HAP-1 (cell line): ENCODE results near the gene SAFB.

Source experiments
- DNase-seq, 2 experiments: peaks; one replicate each; pipeline ENCODE4 v3.0.0-alpha.2; 2016 to 2020; ENCODE audit warnings: low spot score in 2 of 2
- H3K27me3 ChIP-seq: fragments of 250-450 bp; sonication (Bioruptor Pico); 2 replicates; pipeline ENCODE4 v1.5.1; 2020; ENCODE audit warnings: low read depth, mild to moderate bottlenecking, moderate library complexity
- H3K36me3 ChIP-seq: fragments of 250-450 bp; sonication (Bioruptor Pico); replicated peaks from 2 replicates; pipeline ENCODE4 v1.5.1; 2020; ENCODE audit warnings: mild to moderate bottlenecking
- H3K4me1 ChIP-seq: fragments of 250-450 bp; sonication (Bioruptor Pico); 2 replicates; pipeline ENCODE4 v1.5.1; 2020; ENCODE audit warnings: mild to moderate bottlenecking
- H3K4me3 ChIP-seq: fragments of 250-450 bp; sonication (Bioruptor Pico); 2 replicates; pipeline ENCODE4 v1.5.1; 2020; ENCODE audit warnings: mild to moderate bottlenecking, moderate library complexity
- H3K9me3 ChIP-seq: fragments of 250-450 bp; sonication (Bioruptor Pico); 2 replicates; pipeline ENCODE4 v1.5.1; 2020; ENCODE audit warnings: mild to moderate bottlenecking, moderate library complexity
- in situ Hi-C: fragments of 300-500 bp; cut with MboI; formaldehyde crosslinking; loops from 3 replicates; pipeline ENCODE4 v1.14.3; 2020; ENCODE audit warnings: low sequenced_read_pairs, inconsistent platforms, mixed read lengths

Gene SAFB

DNA sequence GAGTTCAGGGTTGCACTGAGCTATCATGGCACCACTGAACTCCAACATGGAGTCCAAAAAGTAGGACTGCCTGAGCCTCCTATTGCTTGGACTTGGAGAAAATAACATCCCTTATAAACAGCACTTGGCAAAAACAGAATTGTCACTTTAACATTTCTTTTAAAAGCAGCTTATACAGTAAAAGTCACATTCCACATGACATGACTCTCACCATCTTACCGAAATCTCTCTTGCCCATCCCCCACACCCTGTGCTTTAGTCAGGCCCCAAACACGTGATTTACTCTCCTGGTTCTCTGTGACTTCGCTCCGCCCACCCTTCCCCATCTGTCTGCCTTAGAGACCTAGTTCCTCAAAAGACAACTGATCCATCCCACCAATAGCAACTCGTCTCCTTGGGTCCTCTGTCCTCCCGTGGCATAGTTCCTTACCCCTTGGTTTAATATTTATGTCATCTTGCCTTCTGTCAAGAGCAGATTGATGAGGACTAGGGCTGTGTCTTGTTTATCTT is 4.6 kb downstream of the SAFB start:
- in situ Hi-C loops = no loop called here
- DNase-seq = peak in 1 of 2 experiments; percentile 47
- Histone ChIP-seq H3K9me3 (no peaks in the 10 kb centered on the region), H3K4me1 (peaks cover 8% of the 10 kb centered on the region), H3K27me3 (no peaks in the 10 kb centered on the region), H3K36me3 (peaks cover 77% of the 10 kb centered on the region), H3K4me3 (no peak overlapping the region)

DNA sequence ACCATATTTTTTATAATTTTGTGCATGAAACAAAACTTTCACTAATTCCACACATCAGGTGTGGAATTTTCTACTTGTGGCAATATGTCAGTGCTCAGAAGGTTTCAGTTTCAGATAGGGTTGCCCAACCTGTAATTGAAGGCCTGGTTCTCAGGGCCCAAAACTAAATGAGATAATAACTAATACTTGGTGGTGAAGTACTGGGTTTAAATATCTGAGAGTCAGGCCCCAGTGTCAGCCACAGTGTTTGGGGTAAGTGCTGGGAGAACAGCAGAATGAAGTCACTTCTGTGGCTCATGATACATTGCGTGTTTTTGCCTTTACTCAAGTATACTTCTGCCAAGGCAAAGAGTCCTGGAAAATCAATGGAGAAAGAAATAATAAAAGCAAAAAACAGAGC is 5.6 kb downstream of the SAFB start:
- peaks cover 79% of the 10 kb centered on the region for H3K36me3 ChIP-seq
- H3K4me3 ChIP-seq = no peak overlapping the region
- DNase-seq = no peak
- no peaks in the 10 kb centered on the region for H3K27me3 ChIP-seq
- no peaks in the 10 kb centered on the region for H3K9me3 ChIP-seq
- in situ Hi-C loops = no loop called here
- H3K4me1 ChIP-seq = peaks cover 8% of the 10 kb centered on the region

DNA sequence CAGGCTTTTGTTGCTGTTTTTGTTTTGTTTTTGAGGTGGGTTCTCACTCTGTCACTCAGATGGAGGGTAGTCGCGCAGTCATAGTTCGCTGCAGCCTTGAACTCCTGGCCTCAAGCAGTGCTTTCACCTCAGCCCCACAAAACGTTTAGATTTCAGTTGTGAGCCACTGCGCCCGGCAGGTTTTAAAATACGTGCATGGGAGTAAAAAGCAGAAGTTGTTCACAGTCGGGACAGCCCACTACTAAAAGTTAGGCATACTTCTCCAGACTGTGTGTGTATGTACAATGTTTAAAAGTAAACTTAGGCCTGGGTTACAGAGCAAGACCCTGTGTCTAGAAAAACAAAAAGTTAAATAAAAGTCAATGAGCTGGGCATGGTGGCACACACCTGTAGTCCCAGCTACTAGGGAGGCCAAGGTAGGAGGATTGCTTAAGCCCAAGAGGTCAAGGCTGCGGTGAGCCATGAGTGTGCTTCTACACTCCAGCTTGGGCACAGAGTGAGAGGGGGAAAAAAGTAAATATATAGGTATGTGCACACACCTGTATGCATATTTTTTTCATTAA is 6.1 kb downstream of the SAFB start:
- no peak for DNase-seq
- Histone ChIP-seq H3K4me1 (peaks cover 8% of the 10 kb centered on the region), H3K36me3 (peaks cover 79% of the 10 kb centered on the region), H3K27me3 (no peaks in the 10 kb centered on the region), H3K4me3 (no peak overlapping the region), H3K9me3 (no peaks in the 10 kb centered on the region)
- in situ Hi-C loops = no loop called here

DNA sequence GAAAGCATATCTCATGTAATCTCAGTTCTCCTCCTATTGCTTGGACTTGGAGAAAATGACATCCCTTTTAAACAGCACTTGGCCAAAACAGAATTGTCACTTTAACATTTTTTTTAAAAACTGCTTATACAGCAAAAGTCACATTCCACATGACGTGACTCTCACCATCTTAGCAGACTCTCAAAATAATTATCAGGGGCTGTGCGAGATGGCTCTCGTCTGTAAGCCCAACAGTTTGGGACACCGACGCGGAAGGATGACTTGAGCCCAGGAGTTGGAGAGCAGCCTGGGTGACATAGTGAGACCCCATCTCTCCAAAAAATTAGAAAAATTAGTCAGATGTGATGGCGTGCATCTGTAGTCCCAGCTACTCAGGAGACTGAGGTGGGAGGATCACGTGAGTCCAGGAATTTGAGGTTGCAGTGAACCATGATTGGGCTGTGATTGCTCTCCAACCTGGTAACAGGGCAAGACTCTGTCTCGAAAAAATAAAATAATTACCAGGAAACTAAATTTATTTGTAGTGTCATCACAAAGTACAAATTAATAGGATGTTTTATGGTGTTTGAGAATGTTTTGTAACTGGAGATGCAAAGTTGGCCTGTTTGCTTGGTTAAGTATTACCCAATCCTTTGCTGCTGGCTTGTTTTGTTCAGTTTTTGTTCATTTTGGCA is 8.8 kb downstream of the SAFB start:
- H3K27me3 ChIP-seq = no peaks in the 10 kb centered on the region
- H3K4me3 ChIP-seq = no peak overlapping the region
- peaks cover 72% of the 10 kb centered on the region for H3K36me3 ChIP-seq
- H3K4me1 ChIP-seq = no peaks in the 10 kb centered on the region; the same call in 1 of the 2 replicates
- in situ Hi-C loops = no loop called here
- no peak for DNase-seq
- no peaks in the 10 kb centered on the region for H3K9me3 ChIP-seq

DNA sequence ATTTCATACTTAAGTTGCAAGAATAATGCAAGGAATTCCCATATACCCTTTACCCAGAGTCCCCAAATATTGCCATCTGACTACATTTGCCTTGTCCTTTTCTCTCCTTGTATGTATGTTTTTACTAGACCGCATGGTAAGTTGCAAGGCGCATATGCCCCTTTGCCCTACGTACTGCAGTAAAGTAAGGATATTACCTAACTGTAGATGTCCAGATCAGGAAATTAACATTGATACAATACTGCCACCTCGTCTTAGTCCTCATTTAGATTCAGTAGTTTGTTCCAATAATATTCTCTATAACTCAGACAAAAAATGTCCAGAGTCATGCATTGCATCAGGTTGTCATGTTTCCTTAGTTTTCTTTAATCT is 9.3 kb downstream of the SAFB start:
- Histone ChIP-seq H3K27me3 (no peaks in the 10 kb centered on the region), H3K36me3 (peaks cover 69% of the 10 kb centered on the region), H3K4me1 (no peaks in the 10 kb centered on the region; the same call in 1 of the 2 replicates), H3K9me3 (no peaks in the 10 kb centered on the region), H3K4me3 (no peak overlapping the region)
- no peak for DNase-seq
- in situ Hi-C loops = no loop called here

DNA sequence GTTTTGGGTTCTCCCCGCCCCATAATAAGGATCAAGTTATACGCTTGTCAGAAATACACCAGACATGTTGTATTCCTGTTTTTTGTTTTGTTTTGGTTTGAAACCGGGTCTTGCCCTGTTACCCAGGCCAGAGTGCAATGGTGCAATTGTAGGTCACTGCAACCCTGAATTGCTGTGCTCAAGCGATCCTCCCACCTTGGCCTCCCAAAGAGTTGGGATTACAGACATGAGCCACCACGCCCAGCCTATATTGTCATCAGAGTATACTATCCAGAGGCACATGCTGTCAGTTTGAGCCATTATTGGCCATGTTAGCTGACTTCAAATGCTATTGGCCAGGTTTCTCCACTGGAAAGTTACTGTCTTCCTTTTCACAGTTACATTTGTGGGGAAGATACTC is 9.8 kb downstream of the SAFB start:
- H3K27me3 ChIP-seq = no peaks in the 10 kb centered on the region
- no peak for DNase-seq
- peaks cover 69% of the 10 kb centered on the region for H3K36me3 ChIP-seq
- no peaks in the 10 kb centered on the region for H3K9me3 ChIP-seq
- in situ Hi-C loops = no loop called here
- H3K4me1 ChIP-seq = no peaks in the 10 kb centered on the region; the same call in 1 of the 2 replicates
- no peak overlapping the region for H3K4me3 ChIP-seq

DNA sequence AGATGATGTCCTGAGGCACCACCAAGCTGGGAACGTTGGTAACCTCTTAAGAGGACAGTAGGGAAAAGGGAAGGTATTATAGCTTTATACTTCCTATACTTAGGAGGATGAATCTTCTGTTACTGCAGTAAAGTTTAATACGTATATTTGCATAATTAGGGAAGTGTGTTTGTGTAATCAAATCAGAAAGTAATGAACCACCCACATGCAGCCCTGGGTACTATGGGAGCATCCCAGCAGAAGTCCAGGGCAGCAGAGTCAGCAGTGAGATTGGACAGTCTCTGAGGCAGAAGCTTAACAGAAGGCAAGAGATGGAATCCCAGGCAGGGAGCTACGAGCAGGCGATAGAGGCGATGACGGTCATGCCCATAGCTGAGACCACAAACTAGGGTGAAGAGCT is 12.5 kb downstream of the SAFB start:
- DNase-seq = no peak
- Histone ChIP-seq H3K4me1 (no peaks in the 10 kb centered on the region; the same call in 1 of the 2 replicates), H3K27me3 (no peaks in the 10 kb centered on the region), H3K36me3 (peaks cover 49% of the 10 kb centered on the region), H3K4me3 (no peak overlapping the region), H3K9me3 (no peaks in the 10 kb centered on the region)
- in situ Hi-C loops = no loop called here

DNA sequence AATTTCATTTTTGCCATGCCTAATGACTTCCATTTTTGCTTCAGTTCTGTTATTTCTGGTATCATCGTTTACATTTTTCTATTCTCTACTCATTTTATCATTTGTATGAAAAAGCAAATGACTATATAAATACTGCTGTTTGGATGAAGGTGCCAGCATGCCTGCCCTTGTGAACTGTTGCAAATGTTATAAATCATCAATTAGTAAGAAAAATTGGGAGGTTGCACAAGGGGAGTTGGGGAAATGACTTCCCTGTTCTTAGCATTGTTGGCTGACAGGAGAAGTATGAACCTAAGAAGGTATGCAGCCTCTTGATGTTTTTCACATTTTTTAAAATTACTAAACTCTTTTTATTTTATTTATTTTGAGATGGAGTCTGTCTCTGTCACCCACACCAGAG is 15.1 kb downstream of the SAFB start:
- H3K36me3 ChIP-seq = peaks cover 51% of the 10 kb centered on the region
- no peak for DNase-seq
- H3K9me3 ChIP-seq = no peaks in the 10 kb centered on the region
- no peaks in the 10 kb centered on the region; the same call in 1 of the 2 replicates for H3K4me1 ChIP-seq
- in situ Hi-C loops = no loop called here
- H3K4me3 ChIP-seq = no peak overlapping the region
- H3K27me3 ChIP-seq = no peaks in the 10 kb centered on the region

DNA sequence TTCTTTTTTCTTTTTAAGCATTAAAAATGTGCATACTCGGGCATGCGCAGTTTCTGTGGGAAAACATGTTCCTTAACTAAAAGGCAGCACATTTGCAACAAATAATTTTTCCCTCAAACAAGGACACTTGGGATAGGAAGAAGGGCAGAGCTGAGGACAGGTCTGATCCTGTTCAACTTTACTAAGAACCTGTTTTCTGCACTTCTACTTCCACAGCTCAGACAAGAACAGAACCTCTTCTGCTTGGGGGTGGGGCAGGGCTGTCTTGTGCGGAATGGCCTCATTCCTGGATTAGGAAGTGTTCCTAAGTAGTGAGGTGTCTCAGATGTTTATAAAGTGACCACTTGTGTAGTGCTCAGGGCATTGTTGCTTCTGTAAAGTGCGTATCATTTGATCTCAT is 18.3 kb downstream of the SAFB start:
- no peaks in the 10 kb centered on the region for H3K4me1 ChIP-seq
- no peaks in the 10 kb centered on the region for H3K9me3 ChIP-seq
- H3K27me3 ChIP-seq = no peaks in the 10 kb centered on the region
- peaks cover 66% of the 10 kb centered on the region for H3K36me3 ChIP-seq
- H3K4me3 ChIP-seq = no peak overlapping the region
- no peak for DNase-seq
- in situ Hi-C loops = no loop called here

DNA sequence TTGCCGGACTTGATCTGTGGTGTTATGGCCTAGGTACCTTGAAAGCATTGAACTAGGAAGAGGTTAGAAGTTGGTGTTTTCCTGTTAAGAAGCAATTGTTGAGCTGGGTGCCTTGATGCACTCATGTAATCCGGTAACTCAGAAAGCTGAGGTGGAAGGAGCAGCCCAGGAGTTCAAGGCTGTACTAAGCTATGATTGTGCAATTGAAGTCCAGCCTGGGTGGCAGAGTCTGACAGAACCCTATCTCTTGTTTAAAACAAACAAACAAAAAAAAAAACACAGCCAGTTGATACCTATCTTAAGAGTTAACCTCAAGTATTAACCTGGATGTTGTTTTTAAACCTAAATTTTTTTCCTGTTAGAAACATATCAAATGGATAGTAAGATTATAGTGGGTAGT is 19.3 kb downstream of the SAFB start:
- Histone ChIP-seq H3K36me3 (peaks cover 70% of the 10 kb centered on the region), H3K9me3 (no peaks in the 10 kb centered on the region), H3K4me3 (no peak overlapping the region), H3K4me1 (no peaks in the 10 kb centered on the region), H3K27me3 (no peaks in the 10 kb centered on the region)
- DNase-seq = no peak
- in situ Hi-C loops = no loop called here

DNA sequence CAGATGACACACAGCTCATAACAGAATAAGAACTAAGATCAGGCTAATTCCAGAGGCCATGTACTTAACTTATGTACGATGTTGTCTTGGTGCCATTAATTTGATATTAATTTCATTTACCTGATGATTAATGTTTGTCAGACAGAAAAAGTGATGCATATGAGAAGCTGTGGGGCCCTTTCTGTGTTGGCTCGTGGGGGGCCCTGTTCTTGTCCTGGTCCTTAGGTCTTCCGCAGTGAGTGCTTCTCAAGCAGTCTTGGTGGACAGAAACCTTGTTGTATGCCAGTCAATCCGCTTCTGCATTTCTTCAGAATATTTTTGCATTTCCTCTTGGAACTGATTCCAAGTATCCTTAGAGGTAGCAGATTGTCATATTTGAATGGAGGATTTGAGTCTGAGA is 20.2 kb downstream of the SAFB start:
- Histone ChIP-seq H3K4me1 (no peaks in the 10 kb centered on the region), H3K9me3 (no peaks in the 10 kb centered on the region), H3K36me3 (peaks cover 70% of the 10 kb centered on the region), H3K4me3 (no peak overlapping the region), H3K27me3 (no peaks in the 10 kb centered on the region)
- no peak for DNase-seq
- in situ Hi-C loops = no loop called here

DNA sequence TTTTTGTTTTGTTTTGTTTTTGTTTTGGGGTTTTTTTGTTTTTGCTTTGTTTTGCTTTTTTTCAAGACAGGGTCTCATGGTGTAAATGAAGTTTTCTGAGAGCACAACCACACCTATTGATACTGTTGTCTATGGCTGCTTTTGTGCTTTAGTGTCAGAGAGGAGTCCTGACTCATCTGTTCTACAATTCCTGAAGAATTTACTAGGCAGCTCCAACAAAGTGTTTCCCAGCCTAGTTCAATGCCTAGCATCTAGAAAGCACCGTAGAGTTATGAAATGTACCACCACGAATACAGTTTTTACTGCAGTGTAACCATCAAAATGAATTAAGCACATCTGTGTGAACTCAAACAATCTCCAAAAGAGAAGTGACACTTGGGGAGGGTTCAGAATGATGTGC is 21.2 kb downstream of the SAFB start:
- H3K36me3 ChIP-seq = peaks cover 75% of the 10 kb centered on the region
- no peaks in the 10 kb centered on the region for H3K9me3 ChIP-seq
- in situ Hi-C loops = no loop called here
- no peak for DNase-seq
- no peaks in the 10 kb centered on the region for H3K4me1 ChIP-seq
- no peak overlapping the region for H3K4me3 ChIP-seq
- H3K27me3 ChIP-seq = no peaks in the 10 kb centered on the region

DNA sequence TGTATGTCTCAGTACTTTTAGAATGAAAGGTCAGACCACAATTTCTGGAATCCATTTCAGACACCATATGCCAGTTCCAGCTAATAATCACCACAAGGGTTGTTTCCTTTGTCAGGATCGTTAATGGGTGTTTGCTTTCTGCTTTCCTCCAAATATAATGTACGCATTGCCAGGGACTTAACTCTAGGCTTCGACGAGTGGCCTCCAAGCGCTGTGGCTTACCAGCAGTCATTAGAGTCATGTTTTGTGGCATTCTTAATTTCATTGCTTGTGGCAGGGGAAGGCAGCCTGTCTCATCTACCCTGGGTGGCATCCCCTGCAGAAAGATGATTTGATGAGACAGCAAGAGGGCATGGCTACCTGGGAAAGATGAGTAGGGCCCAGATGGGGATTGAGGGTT is 22.5 kb downstream of the SAFB start:
- peaks cover 85% of the 10 kb centered on the region for H3K36me3 ChIP-seq
- no peaks in the 10 kb centered on the region for H3K4me1 ChIP-seq
- H3K27me3 ChIP-seq = no peaks in the 10 kb centered on the region
- in situ Hi-C loops = no loop called here
- no peak for DNase-seq
- H3K9me3 ChIP-seq = no peaks in the 10 kb centered on the region
- no peak overlapping the region for H3K4me3 ChIP-seq

DNA sequence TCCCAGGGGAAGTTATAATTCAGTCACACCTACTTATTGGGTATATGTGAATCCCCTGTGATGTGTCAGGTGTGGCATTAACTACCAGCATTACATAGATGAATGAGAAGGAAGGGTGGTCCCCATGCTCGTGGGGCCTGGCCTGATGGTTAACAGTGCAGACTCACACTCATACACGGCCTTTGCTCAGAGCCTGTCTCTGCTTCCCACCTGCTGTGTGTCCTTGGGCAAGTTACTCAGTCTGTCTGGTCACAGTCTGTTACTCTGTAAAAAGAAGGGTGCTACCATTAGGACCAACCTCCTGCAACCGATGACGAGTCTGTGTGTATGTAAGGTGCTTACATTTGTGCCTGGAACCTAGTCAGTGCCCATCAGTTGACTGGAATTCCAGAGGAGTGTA is 23.8 kb downstream of the SAFB start:
- Histone ChIP-seq H3K27me3 (no peaks in the 10 kb centered on the region), H3K9me3 (no peaks in the 10 kb centered on the region), H3K4me1 (no peaks in the 10 kb centered on the region), H3K4me3 (no peak overlapping the region), H3K36me3 (peaks cover 90% of the 10 kb centered on the region)
- in situ Hi-C loops = no loop called here
- no peak for DNase-seq

DNA sequence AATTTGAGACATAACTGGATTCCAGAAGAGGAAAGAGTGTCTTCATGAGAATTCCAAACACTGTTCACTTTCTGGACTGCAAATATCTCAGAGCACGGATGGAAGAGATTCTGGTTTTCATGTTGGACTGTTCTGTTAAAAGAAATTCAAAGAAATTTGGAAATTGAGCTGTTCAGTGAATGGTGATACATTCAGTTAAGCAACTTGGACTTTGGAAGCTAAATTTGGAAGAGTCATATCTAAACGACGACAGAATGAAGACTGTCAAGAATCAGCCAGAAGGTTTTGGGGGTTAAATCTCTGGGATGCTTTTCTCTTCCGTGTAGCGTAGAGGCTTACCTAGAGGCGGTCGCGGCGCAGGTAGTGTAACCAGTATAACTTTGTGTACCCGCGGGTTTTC is 25.6 kb downstream of the SAFB start:
- no peaks in the 10 kb centered on the region for H3K4me1 ChIP-seq
- H3K9me3 ChIP-seq = no peaks in the 10 kb centered on the region
- H3K4me3 ChIP-seq = no peak overlapping the region
- H3K27me3 ChIP-seq = no peaks in the 10 kb centered on the region
- DNase-seq = no peak
- H3K36me3 ChIP-seq = peaks cover 93% of the 10 kb centered on the region
- in situ Hi-C loops = no loop called here
